GM23338 (cell line): ENCODE results near the gene EXOC4. TPM values are rescaled to one million over a fixed set of nuclear protein-coding genes. Genes with fewer than 3 reads are reported as not detected.
A peak's percentile ranks its signal among the peaks of the same experiment; 100 is the strongest.

Source experiments
- ATAC-seq: fragments of 200-7000 bp; cut with Tn5 transposase; 3 replicates; pipeline ENCODE4 v1.9.1; 2020
- DNase-seq: peaks from one replicate; pipeline ENCODE4 v3.0.0-alpha.2; 2015; ENCODE audit warnings: low spot score
- H2AFZ ChIP-seq: fragments of 200-600 bp; sonication (generic); 2 replicates; pipeline ENCODE4 v1.8.0; 2016; ENCODE audit warnings: antibody characterized with exemption, mild to moderate bottlenecking, moderate library complexity
- H3F3A ChIP-seq: fragments of 200-600 bp; sonication (generic); replicated peaks from 2 replicates; pipeline ENCODE4 v1.8.0; 2017; ENCODE audit warnings: antibody characterized with exemption, mixed run types, low read depth
- H3K27ac ChIP-seq: fragments of 200-600 bp; sonication (generic); 2 replicates; pipeline ENCODE4 v1.6.1; 2016; ENCODE audit warnings: low read depth
- H3K27me3 ChIP-seq: fragments of 200-600 bp; sonication (generic); 2 replicates; pipeline ENCODE4 v1.8.0; 2016; ENCODE audit warnings: mild to moderate bottlenecking, mixed run types, moderate library complexity; ENCODE audit not compliant: insufficient read depth
- H3K36me3 ChIP-seq: fragments of 200-600 bp; sonication (generic); 2 replicates; pipeline ENCODE4 v1.8.0; 2016; ENCODE audit warnings: mild to moderate bottlenecking; ENCODE audit not compliant: insufficient read depth
- H3K4me1 ChIP-seq: fragments of 200-600 bp; sonication (generic); 2 replicates; pipeline ENCODE4 v1.8.0; 2016; ENCODE audit warnings: mild to moderate bottlenecking, moderate library complexity; ENCODE audit not compliant: insufficient read depth
- H3K4me2 ChIP-seq: fragments of 200-600 bp; sonication (generic); 2 replicates; pipeline ENCODE4 v1.7.1; 2017; ENCODE audit warnings: mixed run types
- H3K4me3 ChIP-seq: fragments of 200-600 bp; sonication (generic); 2 replicates; pipeline ENCODE4 v1.6.1; 2016; ENCODE audit warnings: mixed run types
- H3K79me2 ChIP-seq: fragments of 200-600 bp; sonication (generic); replicated peaks from 2 replicates; pipeline ENCODE4 v1.8.0; 2017; ENCODE audit warnings: mild to moderate bottlenecking; ENCODE audit not compliant: insufficient read depth
- H3K9me2 ChIP-seq: fragments of 200-600 bp; sonication (generic); 2 replicates; pipeline ENCODE4 v1.8.0; 2017; ENCODE audit not compliant: insufficient read depth
- H4K20me1 ChIP-seq: fragments of 200-600 bp; sonication (generic); replicated peaks from 2 replicates; pipeline ENCODE4 v1.8.0; 2017; ENCODE audit warnings: mild to moderate bottlenecking; ENCODE audit not compliant: insufficient read depth
- H3K27ac Mint-ChIP-seq: 2 replicates; pipeline ENCODE4 v1.8.0; 2020; ENCODE audit warnings: inconsistent platforms, mild to moderate bottlenecking, moderate library complexity, mixed read lengths
- H3K27me3 Mint-ChIP-seq: 3 replicates; pipeline ENCODE4 v1.8.0; 2022; ENCODE audit warnings: low read depth, mild to moderate bottlenecking, moderate library complexity, mixed read lengths, inconsistent platforms; ENCODE audit not compliant: insufficient read depth, poor library complexity
- H3K36me3 Mint-ChIP-seq: 3 replicates; pipeline ENCODE4 v1.8.0; 2021; ENCODE audit warnings: low read depth, mild to moderate bottlenecking, inconsistent platforms, moderate library complexity, mixed read lengths
- H3K4me1 Mint-ChIP-seq: 3 replicates; pipeline ENCODE4 v1.8.0; 2020; ENCODE audit warnings: mild to moderate bottlenecking, inconsistent platforms, mixed read lengths
- H3K4me3 Mint-ChIP-seq: 3 replicates; pipeline ENCODE4 v1.8.0; 2021; ENCODE audit warnings: moderate library complexity, mild to moderate bottlenecking, inconsistent platforms, mixed read lengths
- H3K9me3 Mint-ChIP-seq: 3 replicates; pipeline ENCODE4 v1.8.0; 2020; ENCODE audit warnings: moderate library complexity, mild to moderate bottlenecking, inconsistent platforms, mixed read lengths
- CTCF ChIP-seq, 2 experiments: fragments of 200-600 bp in 1 of 2; sonication (generic) in 1 of 2; conservative IDR thresholded peaks; 2 replicates each; pipeline versions ENCODE4 v1.5.1 to v1.6.1; 2016 to 2017; ENCODE audit warnings: antibody characterized with exemption in 2 of 2, low read depth in 2 of 2, mild to moderate bottlenecking in 2 of 2, moderate library complexity in 1 of 2
- JUNB ChIP-seq: IDR thresholded peaks from one replicate; pipeline ENCODE4 v1.6.1; 2016; ENCODE audit warnings: antibody characterized with exemption; ENCODE audit not compliant: unreplicated experiment
- POLR2AphosphoS5 ChIP-seq: IDR thresholded peaks from 2 replicates; pipeline ENCODE4 v1.6.1; 2016; ENCODE audit warnings: antibody characterized with exemption, low read depth
- REST ChIP-seq: IDR thresholded peaks from one replicate; pipeline ENCODE4 v1.6.1; 2018; ENCODE audit warnings: antibody characterized with exemption; ENCODE audit not compliant: unreplicated experiment
- STAT1 ChIP-seq: IDR thresholded peaks from one replicate; pipeline ENCODE4 v1.6.1; 2016; ENCODE audit warnings: antibody characterized with exemption; ENCODE audit not compliant: unreplicated experiment
- polyA plus RNA-seq: library from polyadenylated mRNA; unstranded; fragments of >200 nt; fragmentation: Nextera tagmentation; extraction: Ambion mirVana; gene quantifications from 2 replicates; pipeline ENCODE4 v1.2.1, GENCODE V29; 2016
- total RNA-seq: library from RNA; depleted of rRNA; stranded (reverse); fragments of >200 nt; shearing (Covaris generic); gene quantifications from 2 replicates; pipeline ENCODE4 v1.2.3, GENCODE V29; 2014
- TF ChIP-seq, protein P1 (sequence below): fragments of 250-450 bp; sonication (Bioruptor Pico); IDR thresholded peaks from 2 replicates; pipeline ENCODE4 v1.5.0; 2020; ENCODE audit warnings: mild to moderate bottlenecking, moderate library complexity

Gene EXOC4
- total and polyA plus RNA-seq, 2 experiments from 2014 or later, result 37.5 to 52.7 TPM

GRCh38 chr7:133742709-133743538, 490.0 kb downstream of the EXOC4 start:
- Histone ChIP-seq H3K79me2 (no peaks in the 10 kb centered on the region), H3K36me3 (no peaks in the 10 kb centered on the region), H3K4me2 (no peak overlapping the region), H3F3A (no peaks in the 10 kb centered on the region), H3K4me3 (no peak overlapping the region), H4K20me1 (no peaks in the 10 kb centered on the region), H3K27me3 (no peaks in the 10 kb centered on the region), H2AFZ (no peak overlapping the region), H3K4me1 (peaks cover 16% of the 10 kb centered on the region; the same call in 1 of the 2 replicates), H3K27ac (no peak overlapping the region), H3K9me2 (no peaks in the 10 kb centered on the region)
- Mint-ChIP-seq H3K27me3 (no peaks in the 10 kb centered on the region), H3K4me1 (peaks cover 38% of the 10 kb centered on the region), H3K36me3 (no peaks in the 10 kb centered on the region), H3K27ac (peak overlapping the region; percentile 82; the same call in 1 of the 2 replicates), H3K4me3 (no peak overlapping the region), H3K9me3 (no peaks in the 10 kb centered on the region)
- TF ChIP-seq REST (no peak), STAT1 (no peak), JUNB (no peak), CTCF (conservative IDR thresholded peaks at IDR 0.05; ENCODE audit: low read depth in 2 of 2) (peak; percentile 67 to 74), POLR2AphosphoS5 (no peak)
- TF ChIP-seq, protein P1, sequence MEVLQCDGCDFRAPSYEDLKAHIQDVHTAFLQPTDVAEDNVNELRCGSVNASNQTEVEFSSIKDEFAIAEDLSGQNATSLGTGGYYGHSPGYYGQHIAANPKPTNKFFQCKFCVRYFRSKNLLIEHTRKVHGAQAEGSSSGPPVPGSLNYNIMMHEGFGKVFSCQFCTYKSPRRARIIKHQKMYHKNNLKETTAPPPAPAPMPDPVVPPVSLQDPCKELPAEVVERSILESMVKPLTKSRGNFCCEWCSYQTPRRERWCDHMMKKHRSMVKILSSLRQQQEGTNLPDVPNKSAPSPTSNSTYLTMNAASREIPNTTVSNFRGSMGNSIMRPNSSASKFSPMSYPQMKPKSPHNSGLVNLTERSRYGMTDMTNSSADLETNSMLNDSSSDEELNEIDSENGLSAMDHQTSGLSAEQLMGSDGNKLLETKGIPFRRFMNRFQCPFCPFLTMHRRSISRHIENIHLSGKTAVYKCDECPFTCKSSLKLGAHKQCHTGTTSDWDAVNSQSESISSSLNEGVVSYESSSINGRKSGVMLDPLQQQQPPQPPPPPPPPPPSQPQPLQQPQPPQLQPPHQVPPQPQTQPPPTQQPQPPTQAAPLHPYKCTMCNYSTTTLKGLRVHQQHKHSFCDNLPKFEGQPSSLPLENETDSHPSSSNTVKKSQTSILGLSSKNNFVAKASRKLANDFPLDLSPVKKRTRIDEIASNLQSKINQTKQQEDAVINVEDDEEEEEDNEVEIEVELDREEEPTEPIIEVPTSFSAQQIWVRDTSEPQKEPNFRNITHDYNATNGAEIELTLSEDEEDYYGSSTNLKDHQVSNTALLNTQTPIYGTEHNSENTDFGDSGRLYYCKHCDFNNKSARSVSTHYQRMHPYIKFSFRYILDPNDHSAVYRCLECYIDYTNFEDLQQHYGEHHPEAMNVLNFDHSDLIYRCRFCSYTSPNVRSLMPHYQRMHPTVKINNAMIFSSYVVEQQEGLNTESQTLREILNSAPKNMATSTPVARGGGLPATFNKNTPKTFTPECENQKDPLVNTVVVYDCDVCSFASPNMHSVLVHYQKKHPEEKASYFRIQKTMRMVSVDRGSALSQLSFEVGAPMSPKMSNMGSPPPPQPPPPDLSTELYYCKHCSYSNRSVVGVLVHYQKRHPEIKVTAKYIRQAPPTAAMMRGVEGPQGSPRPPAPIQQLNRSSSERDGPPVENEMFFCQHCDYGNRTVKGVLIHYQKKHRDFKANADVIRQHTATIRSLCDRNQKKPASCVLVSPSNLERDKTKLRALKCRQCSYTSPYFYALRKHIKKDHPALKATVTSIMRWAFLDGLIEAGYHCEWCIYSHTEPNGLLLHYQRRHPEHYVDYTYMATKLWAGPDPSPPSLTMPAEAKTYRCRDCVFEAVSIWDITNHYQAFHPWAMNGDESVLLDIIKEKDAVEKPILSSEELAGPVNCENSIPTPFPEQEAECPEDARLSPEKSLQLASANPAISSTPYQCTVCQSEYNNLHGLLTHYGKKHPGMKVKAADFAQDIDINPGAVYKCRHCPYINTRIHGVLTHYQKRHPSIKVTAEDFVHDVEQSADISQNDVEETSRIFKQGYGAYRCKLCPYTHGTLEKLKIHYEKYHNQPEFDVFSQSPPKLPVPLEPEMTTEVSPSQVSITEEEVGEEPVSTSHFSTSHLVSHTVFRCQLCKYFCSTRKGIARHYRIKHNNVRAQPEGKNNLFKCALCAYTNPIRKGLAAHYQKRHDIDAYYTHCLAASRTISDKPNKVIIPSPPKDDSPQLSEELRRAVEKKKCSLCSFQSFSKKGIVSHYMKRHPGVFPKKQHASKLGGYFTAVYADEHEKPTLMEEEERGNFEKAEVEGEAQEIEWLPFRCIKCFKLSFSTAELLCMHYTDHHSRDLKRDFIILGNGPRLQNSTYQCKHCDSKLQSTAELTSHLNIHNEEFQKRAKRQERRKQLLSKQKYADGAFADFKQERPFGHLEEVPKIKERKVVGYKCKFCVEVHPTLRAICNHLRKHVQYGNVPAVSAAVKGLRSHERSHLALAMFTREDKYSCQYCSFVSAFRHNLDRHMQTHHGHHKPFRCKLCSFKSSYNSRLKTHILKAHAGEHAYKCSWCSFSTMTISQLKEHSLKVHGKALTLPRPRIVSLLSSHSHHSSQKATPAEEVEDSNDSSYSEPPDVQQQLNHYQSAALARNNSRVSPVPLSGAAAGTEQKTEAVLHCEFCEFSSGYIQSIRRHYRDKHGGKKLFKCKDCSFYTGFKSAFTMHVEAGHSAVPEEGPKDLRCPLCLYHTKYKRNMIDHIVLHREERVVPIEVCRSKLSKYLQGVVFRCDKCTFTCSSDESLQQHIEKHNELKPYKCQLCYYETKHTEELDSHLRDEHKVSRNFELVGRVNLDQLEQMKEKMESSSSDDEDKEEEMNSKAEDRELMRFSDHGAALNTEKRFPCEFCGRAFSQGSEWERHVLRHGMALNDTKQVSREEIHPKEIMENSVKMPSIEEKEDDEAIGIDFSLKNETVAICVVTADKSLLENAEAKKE, result no peak
- DNase-seq (peak; percentile 59), ATAC-seq (peak; percentile 61)
